ENCODE data around the gene ZNF764. TPM values are rescaled to one million over a fixed set of nuclear protein-coding genes. Genes with fewer than 3 reads are reported as not detected.

ZNF764 gene
- total and polyA plus RNA-seq, 11 donors: 7.4 to 17.2 (median 11.0) TPM

GRCh38 chr16:30582611-30583340, 24.6 kb upstream of the ZNF764 start:
- H3K36me3 ChIP-seq: peaks cover 0 to 55% (median 45%) of the 10 kb centered on the region in 9 donors
- H3K9me3 ChIP-seq: no peaks in the 10 kb centered on the region
- H3K4me3 ChIP-seq: no peak overlapping the region
- DNase-seq (no peak), ATAC-seq (no peak)
- H3K27me3 ChIP-seq: no peaks in the 10 kb centered on the region
- no peak overlapping the region for H3K27ac ChIP-seq
- WGBS, 4 donors: 95 to 96% (median 96%) methylated on average over 42 to 48 of the region's 48 CpGs
- H3K4me1 ChIP-seq: peaks cover 0 to 25% (median 10%) of the 10 kb centered on the region in 12 donors
- TF ChIP-seq POLR2A (IDR thresholded peaks at IDR 0.05): no peak
- no peak for TF ChIP-seq CTCF (IDR thresholded peaks at IDR 0.05)
- intact Hi-C loops (cut with DNase I): loop anchor here in 2 of 10 donors (10.0 kb wide), 2 partner anchors 62 to 72 kb away; partner anchors contain the start of genes FBRS (in 1 of the 2) and PRR14 (in 1 of the 2)

GRCh38 chr16:30581457-30581856, 23.3 kb upstream of the ZNF764 start:
- TF ChIP-seq CTCF (IDR thresholded peaks at IDR 0.05): no peak
- no peak for TF ChIP-seq POLR2A (IDR thresholded peaks at IDR 0.05)
- H3K9me3 ChIP-seq: no peaks in the 10 kb centered on the region
- intact Hi-C loops (cut with DNase I): loop anchor here in 2 of 10 donors (10.0 kb wide), 2 partner anchors 63 to 73 kb away; partner anchors contain the start of genes FBRS (in 1 of the 2) and PRR14 (in 1 of the 2)
- WGBS, 4 donors: 87 to 90% (median 88%) methylated on average over 7 of the region's 7 CpGs
- peaks cover 0 to 21% (median 9%) of the 10 kb centered on the region in 12 donors for H3K4me1 ChIP-seq
- ATAC-seq: no peak
- H3K4me3 ChIP-seq: no peak overlapping the region
- no peaks in the 10 kb centered on the region for H3K27me3 ChIP-seq
- H3K27ac ChIP-seq: no peak overlapping the region
- H3K36me3 ChIP-seq: peaks cover 0 to 67% (median 46%) of the 10 kb centered on the region in 9 donors
- no peak for DNase-seq

GRCh38 chr16:30574678-30575077, 16.5 kb upstream of the ZNF764 start:
- no peaks in the 10 kb centered on the region for H3K9me3 ChIP-seq
- no peak for ATAC-seq
- H3K27ac ChIP-seq: no peak overlapping the region
- 78 to 89% (median 85%) methylated on average over 1 of the region's 1 CpG for WGBS, 4 donors
- DNase-seq: no peak
- H3K27me3 ChIP-seq: no peaks in the 10 kb centered on the region
- TF ChIP-seq CTCF (IDR thresholded peaks at IDR 0.05) (no peak), POLR2A (IDR thresholded peaks at IDR 0.05) (no peak)
- H3K4me1 ChIP-seq: peaks cover 3 to 24% (median 19%) of the 10 kb centered on the region in 12 donors
- H3K36me3 ChIP-seq: peaks cover 0 to 35% (median 23%) of the 10 kb centered on the region in 9 donors
- intact Hi-C loops (cut with DNase I): loop anchor here in 6 of 10 donors (5.0 kb wide), 5 partner anchors 37 to 78 kb away; partner anchors contain the start of genes ZNF747 (in 3 of the 6), ZNF768 (in 2 of the 6) and PRR14 (in 1 of the 6)
- no peak overlapping the region for H3K4me3 ChIP-seq

Data from heart left ventricle (tissue), 16 donors.